GM12873 (cell line): ENCODE measurements around the gene CNGA2.

ENCODE experiments used
- CTCF ChIP-seq: IDR thresholded peaks from 2 replicates; pipeline ENCODE4 v1.5.1; 2012; ENCODE audit warnings: low read depth, mild to moderate bottlenecking, moderate library complexity, low read length, control low read depth; ENCODE audit not compliant: insufficient read depth; ENCODE audit errors: missing control alignments

The CNGA2 gene

GRCh38 chrX:151712253-151712652 is 22.3 kb upstream of the CNGA2 start:
- no peak for TF ChIP-seq CTCF

DNA sequence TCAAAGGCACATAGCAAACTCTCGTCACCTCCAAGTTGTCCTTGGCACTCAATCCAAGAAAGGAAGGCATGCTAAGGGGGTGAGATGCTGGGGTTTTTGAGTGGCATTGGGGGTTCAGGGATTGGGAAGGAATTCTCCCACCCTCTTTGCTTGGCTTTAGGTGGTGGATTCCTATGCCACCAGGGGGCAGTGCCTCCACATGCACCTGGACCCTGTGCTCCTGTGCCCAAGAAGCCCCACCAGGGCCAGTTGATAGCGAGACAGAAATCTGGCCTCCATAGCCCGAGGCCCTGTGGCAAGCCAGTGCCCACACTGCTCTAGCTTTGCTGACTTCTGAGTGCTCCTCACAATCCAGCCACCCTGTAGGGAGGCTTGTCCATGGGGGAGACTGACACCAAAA is 20.7 kb upstream of the CNGA2 start:
- TF ChIP-seq CTCF = peak; percentile 82

GRCh38 chrX:151714362-151714761 is 20.2 kb upstream of the CNGA2 start:
- no peak for TF ChIP-seq CTCF

DNA sequence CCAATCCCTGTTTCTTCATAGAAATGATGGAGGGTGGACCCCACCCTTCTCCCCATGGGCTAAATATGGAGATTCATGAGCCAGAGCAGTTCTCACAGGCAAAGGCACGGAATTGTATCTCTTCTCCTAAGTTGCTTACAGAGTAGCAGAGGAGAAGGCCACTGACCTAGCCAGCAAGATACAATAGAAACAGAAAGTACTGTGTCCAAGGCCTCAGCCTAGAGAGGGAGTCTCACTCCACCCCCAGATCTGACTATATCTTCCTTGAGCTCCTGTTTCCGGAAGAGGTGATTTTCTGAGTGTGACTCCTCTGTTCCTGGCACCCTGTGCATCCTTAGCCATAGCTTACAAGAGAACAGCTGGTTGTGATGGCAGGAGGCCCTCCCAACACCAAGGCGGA is 18.8 kb upstream of the CNGA2 start, which contains the start of gene FATE1:
Gene FATE1 (plus strand): TSS at position 284 of the 400 bp plus-strand sequence. CDS start 85 bp downstream, at position 369.
- TF ChIP-seq CTCF = no peak

- peak; percentile 48 for TF ChIP-seq CTCF
Measured at GRCh38 chrX:151722241-151722846, 12.2 kb upstream of the CNGA2 start.

DNA sequence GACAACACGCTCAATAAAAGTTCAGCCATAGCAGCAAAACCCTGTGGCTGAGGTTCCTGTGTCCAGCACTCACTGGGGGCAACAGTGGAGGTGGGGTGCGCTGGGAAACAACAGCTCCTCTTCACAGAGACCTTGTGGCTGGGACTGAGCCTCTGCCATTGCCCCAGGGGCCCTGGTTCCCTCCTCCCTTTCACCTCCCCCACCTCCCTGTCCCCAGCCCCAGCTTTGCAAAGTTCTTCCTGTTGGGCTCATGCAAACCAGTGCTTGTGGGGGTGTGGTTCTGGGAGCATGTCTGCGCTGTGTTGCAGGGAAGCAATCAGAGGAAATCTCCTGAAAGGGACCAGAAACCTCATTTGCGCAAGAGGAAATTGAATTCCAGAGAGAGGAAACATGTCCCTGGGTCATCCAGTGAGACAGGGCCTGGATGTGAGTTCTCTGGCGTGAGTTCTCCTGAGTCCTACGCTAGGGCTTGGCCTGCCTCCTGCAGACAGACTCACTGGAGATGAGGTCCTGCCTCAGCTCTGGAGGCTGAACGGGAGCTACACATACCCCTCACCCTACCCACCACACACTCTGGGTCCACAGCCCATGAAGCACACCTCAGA is 11.3 kb upstream of the CNGA2 start:
- TF ChIP-seq CTCF = no peak

GRCh38 chrX:151724563-151725337 is 9.8 kb upstream of the CNGA2 start:
- TF ChIP-seq CTCF = no peak
